ENCODE results near the gene PLD5. TPM values are rescaled to one million over a fixed set of nuclear protein-coding genes. Genes with fewer than 3 reads are reported as not detected.
"Not testable (repeated sequence)": the region's sequence is repeated elsewhere in the genome, so short reads cannot be mapped to it uniquely, and the experiment has no call there.

The PLD5 gene
- total RNA-seq, 3 donors from 2014 or later (not counting 1 experiment from before 2014, with no cell fraction given) = not detected

DNA sequence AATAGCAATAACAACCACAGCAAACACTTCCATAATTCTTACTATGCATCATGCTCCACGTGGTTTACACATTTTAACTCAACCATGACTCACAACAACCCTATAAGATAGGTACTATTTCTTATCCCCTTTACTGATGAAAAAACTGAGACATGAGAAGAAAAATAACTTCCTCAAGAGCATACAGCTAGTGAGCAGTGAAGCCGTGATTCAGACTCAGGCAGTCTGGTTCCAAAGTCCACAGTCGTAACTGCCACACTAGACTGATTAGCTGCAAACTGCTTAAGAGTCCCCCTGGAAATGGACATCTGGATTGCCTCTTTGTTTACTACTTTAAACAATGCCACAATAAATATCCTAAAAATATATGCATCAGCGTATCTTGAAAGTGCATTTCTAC, 55.7 kb downstream of the PLD5 start:
- TF ChIP-seq, protein P1, sequence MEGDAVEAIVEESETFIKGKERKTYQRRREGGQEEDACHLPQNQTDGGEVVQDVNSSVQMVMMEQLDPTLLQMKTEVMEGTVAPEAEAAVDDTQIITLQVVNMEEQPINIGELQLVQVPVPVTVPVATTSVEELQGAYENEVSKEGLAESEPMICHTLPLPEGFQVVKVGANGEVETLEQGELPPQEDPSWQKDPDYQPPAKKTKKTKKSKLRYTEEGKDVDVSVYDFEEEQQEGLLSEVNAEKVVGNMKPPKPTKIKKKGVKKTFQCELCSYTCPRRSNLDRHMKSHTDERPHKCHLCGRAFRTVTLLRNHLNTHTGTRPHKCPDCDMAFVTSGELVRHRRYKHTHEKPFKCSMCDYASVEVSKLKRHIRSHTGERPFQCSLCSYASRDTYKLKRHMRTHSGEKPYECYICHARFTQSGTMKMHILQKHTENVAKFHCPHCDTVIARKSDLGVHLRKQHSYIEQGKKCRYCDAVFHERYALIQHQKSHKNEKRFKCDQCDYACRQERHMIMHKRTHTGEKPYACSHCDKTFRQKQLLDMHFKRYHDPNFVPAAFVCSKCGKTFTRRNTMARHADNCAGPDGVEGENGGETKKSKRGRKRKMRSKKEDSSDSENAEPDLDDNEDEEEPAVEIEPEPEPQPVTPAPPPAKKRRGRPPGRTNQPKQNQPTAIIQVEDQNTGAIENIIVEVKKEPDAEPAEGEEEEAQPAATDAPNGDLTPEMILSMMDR (IDR thresholded peaks at IDR 0.05) = no peak
- Histone ChIP-seq H3K36me3 (ENCODE audit: control insufficient read depth, insufficient read depth, low read length) (no peaks in the 10 kb centered on the region), H3K9me3 (ENCODE audit: control insufficient read depth, insufficient read depth, low read length) (no peaks in the 10 kb centered on the region), H3K4me3 (ENCODE audit: low read length) (no peak overlapping the region), H3K4me1 (ENCODE audit: control insufficient read depth, insufficient read depth, low read length) (no peaks in the 10 kb centered on the region), H3K27ac (ENCODE audit: low read length) (no peak overlapping the region), H3K27me3 (ENCODE audit: control insufficient read depth, insufficient read depth, low read length) (no peaks in the 10 kb centered on the region)
- Mint-ChIP-seq H3K4me3 (no peak overlapping the region), H3K9me3 (no peaks in the 10 kb centered on the region), H3K27me3 (ENCODE audit: low read depth in 2 of 2) (peaks cover 0 to 2% of the 10 kb centered on the region in 2 donors), H3K4me1 (no peaks in the 10 kb centered on the region), H3K27ac (no peak overlapping the region), H3K36me3 (no peaks in the 10 kb centered on the region)
- ATAC-seq (no peak), DNase-seq (no peak)
- 45% methylated on average over 3 of the region's 4 CpGs for WGBS (ENCODE audit: insufficient coverage)
- intact Hi-C loops (cut with micrococcal nuclease) = no loop called here

DNA sequence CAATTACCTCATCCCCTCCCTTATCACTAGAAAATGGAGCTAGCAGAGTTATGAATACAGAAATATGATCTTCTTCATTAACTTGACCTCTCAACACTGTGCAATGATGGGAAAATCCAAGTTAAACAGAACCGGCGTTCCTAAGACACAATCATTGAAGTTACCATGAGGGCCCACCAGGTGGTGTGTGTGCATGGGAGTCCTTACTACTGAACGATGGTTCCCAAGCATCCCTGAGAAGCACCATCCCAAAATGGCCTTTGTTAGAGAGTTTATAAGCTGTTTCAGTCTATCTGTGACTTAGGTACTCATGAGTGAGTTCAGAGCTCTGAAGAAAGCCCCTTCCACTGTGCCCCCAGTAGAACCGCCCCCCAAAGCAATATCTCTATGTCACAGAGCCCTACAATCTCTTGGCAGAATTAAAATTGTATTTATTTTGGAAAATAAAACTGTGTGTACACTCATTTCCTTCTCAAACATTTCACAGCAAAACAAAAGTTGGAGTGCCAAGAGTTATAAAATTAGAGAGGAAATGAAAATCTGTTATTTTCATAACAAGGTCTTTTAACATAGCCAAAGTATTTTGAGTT, 56.8 kb downstream of the PLD5 start:
- Mint-ChIP-seq H3K27ac (no peak overlapping the region), H3K9me3 (no peaks in the 10 kb centered on the region), H3K4me1 (no peaks in the 10 kb centered on the region), H3K27me3 (ENCODE audit: low read depth in 2 of 2) (peaks cover 0 to 2% of the 10 kb centered on the region in 2 donors), H3K36me3 (no peaks in the 10 kb centered on the region), H3K4me3 (no peak overlapping the region)
- Histone ChIP-seq H3K4me3 (ENCODE audit: low read length) (no peak overlapping the region), H3K9me3 (ENCODE audit: control insufficient read depth, insufficient read depth, low read length) (no peaks in the 10 kb centered on the region), H3K27ac (ENCODE audit: low read length) (no peak overlapping the region), H3K36me3 (ENCODE audit: control insufficient read depth, insufficient read depth, low read length) (no peaks in the 10 kb centered on the region), H3K27me3 (ENCODE audit: control insufficient read depth, insufficient read depth, low read length) (no peaks in the 10 kb centered on the region), H3K4me1 (ENCODE audit: control insufficient read depth, insufficient read depth, low read length) (no peaks in the 10 kb centered on the region)
- intact Hi-C loops (cut with micrococcal nuclease) = no loop called here
- WGBS (ENCODE audit: insufficient coverage) = 7% methylated on average over 3 of the region's 4 CpGs
- TF ChIP-seq, protein P1 (IDR thresholded peaks at IDR 0.05) = peak; percentile 42
- DNase-seq (peak in 1 of 2 donors; percentile 36), ATAC-seq (no peak)

DNA sequence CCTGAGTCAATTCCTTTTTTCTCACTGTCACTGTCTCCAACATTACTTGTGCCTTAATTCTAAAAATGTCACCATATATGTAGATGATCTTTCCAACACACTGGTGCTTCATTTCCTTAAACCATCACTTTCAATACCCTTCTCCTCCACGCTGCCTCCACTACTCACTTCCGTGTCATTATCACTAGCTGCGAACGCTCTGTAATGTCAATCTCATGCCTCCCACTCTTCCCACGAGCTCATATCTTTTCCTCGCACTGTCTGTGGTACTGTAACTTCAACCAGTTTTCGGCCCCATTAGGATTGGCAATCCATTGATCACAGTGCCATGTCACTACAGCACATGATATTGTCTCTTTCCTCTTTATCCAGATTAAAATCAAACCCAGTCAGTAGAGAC, 61.6 kb downstream of the PLD5 start:
- Mint-ChIP-seq H3K4me3 (no peak overlapping the region), H3K36me3 (no peaks in the 10 kb centered on the region), H3K9me3 (no peaks in the 10 kb centered on the region), H3K4me1 (no peaks in the 10 kb centered on the region), H3K27me3 (ENCODE audit: low read depth in 2 of 2) (peaks cover 0 to 2% of the 10 kb centered on the region in 2 donors), H3K27ac (no peak overlapping the region)
- DNase-seq (no peak), ATAC-seq (no peak)
- Histone ChIP-seq H3K4me3 (ENCODE audit: low read length) (no peak overlapping the region), H3K9me3 (ENCODE audit: control insufficient read depth, insufficient read depth, low read length) (no peaks in the 10 kb centered on the region), H3K27ac (ENCODE audit: low read length) (no peak overlapping the region), H3K4me1 (ENCODE audit: control insufficient read depth, insufficient read depth, low read length) (no peaks in the 10 kb centered on the region), H3K36me3 (ENCODE audit: control insufficient read depth, insufficient read depth, low read length) (no peaks in the 10 kb centered on the region), H3K27me3 (ENCODE audit: control insufficient read depth, insufficient read depth, low read length) (no peaks in the 10 kb centered on the region)
- 86% methylated on average over 7 of the region's 7 CpGs for WGBS (ENCODE audit: insufficient coverage)
- TF ChIP-seq, protein P1 (IDR thresholded peaks at IDR 0.05) = no peak
- intact Hi-C loops (cut with micrococcal nuclease) = no loop called here

DNA sequence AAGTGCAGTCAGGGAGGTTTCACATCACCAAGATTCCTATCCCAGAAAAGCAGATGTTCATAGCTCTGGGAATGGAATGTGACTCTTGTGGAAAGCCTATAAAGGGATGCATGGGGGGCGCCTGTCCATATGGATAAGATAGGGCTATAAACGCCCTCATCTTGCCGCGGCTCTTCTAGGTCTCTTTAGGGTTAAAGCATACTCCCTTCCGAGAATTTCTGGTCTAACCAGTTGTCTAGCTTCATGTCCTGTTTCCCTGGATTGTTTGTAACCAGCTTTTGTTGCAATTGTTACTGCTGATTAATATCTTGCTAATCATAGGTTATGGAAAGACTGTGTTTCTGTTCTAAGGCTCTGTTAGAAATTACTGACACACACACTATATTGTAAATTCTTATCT, 64.8 kb downstream of the PLD5 start:
- H3K4me1 ChIP-seq (ENCODE audit: control insufficient read depth, insufficient read depth, low read length); H3K9me3 Mint-ChIP-seq; intact Hi-C loops (cut with micrococcal nuclease): not testable (repeated sequence)

More for the DNA sequence above, 64.8 kb downstream of the PLD5 start:
- not testable (repeated sequence) for H3K27ac Mint-ChIP-seq; H3K27me3 ChIP-seq (ENCODE audit: control insufficient read depth, insufficient read depth, low read length); H3K9me3 ChIP-seq (ENCODE audit: control insufficient read depth, insufficient read depth, low read length); H3K4me1 Mint-ChIP-seq; H3K36me3 Mint-ChIP-seq; ATAC-seq; H3K4me3 Mint-ChIP-seq; H3K4me3 ChIP-seq (ENCODE audit: low read length); H3K27ac ChIP-seq (ENCODE audit: low read length); DNase-seq; H3K36me3 ChIP-seq (ENCODE audit: control insufficient read depth, insufficient read depth, low read length); H3K27me3 Mint-ChIP-seq (ENCODE audit: low read depth in 2 of 2)
- WGBS (ENCODE audit: insufficient coverage) = 94% methylated on average over 4 of the region's 5 CpGs
